ENCODE results near the gene RALGAPA2.

DNA sequence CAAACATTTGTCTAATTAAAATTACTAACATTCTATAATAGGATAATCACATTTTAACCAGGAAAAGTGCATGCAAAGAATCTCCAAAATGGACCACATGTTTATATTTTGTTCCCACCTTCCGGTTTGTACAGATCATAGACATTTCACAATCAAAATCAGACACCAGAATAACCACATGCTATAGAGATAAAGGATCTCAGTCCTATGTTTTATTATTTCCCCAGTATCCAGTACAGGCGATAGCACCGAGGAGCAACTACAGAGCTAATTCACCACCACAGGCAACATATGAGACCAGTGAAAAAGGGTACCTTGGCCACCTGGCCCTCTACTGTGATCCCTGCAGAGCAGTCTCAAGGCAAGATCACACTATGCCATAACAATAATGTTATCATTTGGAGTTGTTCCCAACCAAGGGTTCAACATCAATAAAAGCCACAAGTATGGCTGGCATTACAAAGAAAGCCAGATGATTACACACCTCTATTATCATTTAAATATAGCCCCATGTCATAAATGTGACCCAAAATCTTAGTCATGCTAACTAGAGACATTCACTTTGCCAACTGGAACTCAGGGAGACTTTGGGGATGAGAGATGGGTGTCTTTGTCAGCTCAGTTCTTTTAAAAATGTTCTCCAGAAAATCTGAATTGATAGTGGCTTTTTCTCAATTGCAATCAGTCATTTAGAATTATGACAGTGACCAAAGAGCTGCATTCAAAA lies 46.7 kb downstream of the RALGAPA2 start:
- TF ChIP-seq, protein P1, sequence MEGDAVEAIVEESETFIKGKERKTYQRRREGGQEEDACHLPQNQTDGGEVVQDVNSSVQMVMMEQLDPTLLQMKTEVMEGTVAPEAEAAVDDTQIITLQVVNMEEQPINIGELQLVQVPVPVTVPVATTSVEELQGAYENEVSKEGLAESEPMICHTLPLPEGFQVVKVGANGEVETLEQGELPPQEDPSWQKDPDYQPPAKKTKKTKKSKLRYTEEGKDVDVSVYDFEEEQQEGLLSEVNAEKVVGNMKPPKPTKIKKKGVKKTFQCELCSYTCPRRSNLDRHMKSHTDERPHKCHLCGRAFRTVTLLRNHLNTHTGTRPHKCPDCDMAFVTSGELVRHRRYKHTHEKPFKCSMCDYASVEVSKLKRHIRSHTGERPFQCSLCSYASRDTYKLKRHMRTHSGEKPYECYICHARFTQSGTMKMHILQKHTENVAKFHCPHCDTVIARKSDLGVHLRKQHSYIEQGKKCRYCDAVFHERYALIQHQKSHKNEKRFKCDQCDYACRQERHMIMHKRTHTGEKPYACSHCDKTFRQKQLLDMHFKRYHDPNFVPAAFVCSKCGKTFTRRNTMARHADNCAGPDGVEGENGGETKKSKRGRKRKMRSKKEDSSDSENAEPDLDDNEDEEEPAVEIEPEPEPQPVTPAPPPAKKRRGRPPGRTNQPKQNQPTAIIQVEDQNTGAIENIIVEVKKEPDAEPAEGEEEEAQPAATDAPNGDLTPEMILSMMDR (IDR thresholded peaks at IDR 0.05) = no peak
- no peak for TF ChIP-seq POLR2A (IDR thresholded peaks at IDR 0.05)
